Measurements from ENCODE around the gene ARAP1. TPM values are rescaled to one million over a fixed set of nuclear protein-coding genes. Genes with fewer than 3 reads are reported as not detected.

Gene ARAP1
- total and polyA plus RNA-seq, 8 donors, result 32.2 to 201 (median 69.8) TPM

DNA sequence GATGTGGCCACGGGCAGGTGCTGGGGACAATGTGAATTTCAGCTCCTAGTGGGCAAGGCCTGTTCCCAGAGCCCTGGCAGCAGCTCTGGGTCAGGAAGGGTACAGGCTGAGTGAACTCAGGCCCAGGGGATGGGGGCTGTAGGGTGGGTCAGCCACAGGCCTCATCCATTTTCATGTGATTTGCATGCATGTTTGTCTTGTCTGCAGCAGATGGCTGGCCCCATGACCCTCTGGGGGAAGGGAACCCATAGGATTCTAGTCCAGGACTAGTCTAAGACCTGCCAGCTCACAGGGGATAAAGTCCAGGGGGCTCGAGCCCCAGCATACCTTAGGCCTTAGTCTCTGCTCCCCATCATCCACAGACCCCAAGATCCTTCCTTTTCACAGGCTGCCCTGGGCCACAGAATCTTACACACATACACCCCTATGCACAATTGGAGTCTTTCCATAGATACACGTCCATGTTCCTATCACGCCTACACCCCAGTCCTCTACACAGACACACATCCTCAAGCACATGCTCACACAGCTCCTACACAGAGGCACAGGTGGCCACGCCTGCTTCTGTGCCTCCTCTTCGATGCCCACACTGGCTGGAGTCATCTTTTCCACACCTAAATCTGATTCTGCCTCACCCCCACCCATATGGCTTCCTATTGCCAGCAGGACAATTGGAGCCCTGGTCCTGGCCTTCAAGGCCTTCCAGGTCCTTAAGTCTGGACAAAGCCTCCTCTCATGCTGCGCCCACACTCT, 103.6 kb downstream of the ARAP1 start:
- Histone ChIP-seq H3K4me3 (no peak overlapping the region), H3K36me3 (no peaks in the 10 kb centered on the region), H3K27ac (no peak overlapping the region), H3K4me1 (peaks cover 0 to 3% (median 2%) of the 10 kb centered on the region in 4 donors), H3K27me3 (no peaks in the 10 kb centered on the region), H3K9me3 (no peaks in the 10 kb centered on the region)
- no peak for DNase-seq
- WGBS, 5 donors, result 75 to 80% (median 78%) methylated on average over 6 to 7 of the region's 7 CpGs
- intact Hi-C loops (cut with DNase I; ENCODE audit: low total_unique reads), result loop anchor here (10.0 kb wide), 1 partner anchor 174 kb away; no protein-coding TSS in a partner anchor
- TF ChIP-seq POLR2AphosphoS5 (IDR thresholded peaks at IDR 0.05) (no peak), POLR2A (IDR thresholded peaks at IDR 0.05) (no peak), EP300 (IDR thresholded peaks at IDR 0.05) (no peak)
- TF ChIP-seq, protein P1, sequence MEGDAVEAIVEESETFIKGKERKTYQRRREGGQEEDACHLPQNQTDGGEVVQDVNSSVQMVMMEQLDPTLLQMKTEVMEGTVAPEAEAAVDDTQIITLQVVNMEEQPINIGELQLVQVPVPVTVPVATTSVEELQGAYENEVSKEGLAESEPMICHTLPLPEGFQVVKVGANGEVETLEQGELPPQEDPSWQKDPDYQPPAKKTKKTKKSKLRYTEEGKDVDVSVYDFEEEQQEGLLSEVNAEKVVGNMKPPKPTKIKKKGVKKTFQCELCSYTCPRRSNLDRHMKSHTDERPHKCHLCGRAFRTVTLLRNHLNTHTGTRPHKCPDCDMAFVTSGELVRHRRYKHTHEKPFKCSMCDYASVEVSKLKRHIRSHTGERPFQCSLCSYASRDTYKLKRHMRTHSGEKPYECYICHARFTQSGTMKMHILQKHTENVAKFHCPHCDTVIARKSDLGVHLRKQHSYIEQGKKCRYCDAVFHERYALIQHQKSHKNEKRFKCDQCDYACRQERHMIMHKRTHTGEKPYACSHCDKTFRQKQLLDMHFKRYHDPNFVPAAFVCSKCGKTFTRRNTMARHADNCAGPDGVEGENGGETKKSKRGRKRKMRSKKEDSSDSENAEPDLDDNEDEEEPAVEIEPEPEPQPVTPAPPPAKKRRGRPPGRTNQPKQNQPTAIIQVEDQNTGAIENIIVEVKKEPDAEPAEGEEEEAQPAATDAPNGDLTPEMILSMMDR (IDR thresholded peaks at IDR 0.05), result no peak

DNA sequence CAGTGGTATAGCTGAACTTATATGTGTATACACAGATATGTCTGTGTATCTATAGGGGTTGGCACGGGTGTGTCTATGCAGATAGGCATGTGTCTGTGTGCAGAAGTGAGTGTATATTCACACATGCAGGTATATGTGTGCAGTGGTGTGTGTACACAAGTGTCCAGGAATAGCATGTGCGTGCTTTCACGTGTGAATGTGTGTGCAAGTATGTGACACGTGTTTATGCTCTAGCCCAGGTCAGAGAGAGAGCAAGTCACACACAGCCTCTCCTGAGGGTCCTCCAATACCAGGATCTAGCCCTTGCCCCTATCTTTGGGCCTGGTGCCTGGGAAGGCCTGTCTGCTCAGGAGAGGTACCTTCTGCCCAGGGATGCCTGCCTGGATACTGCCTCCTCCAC, 104.3 kb downstream of the ARAP1 start:
- H3K9me3 ChIP-seq, result no peaks in the 10 kb centered on the region
- TF ChIP-seq EP300 (IDR thresholded peaks at IDR 0.05), result no peak
- no peak for TF ChIP-seq POLR2A (IDR thresholded peaks at IDR 0.05)
- TF ChIP-seq, protein P1 (IDR thresholded peaks at IDR 0.05), result no peak
- TF ChIP-seq POLR2AphosphoS5 (IDR thresholded peaks at IDR 0.05), result no peak
- intact Hi-C loops (cut with DNase I; ENCODE audit: low total_unique reads), result loop anchor here (10.0 kb wide), 1 partner anchor 173 kb away; no protein-coding TSS in a partner anchor
- WGBS, 5 donors, result 78 to 92% (median 88%) methylated on average over 4 of the region's 4 CpGs
- H3K27ac ChIP-seq, result no peak overlapping the region
- peaks cover 0 to under 1% (median 0%) of the 10 kb centered on the region in 3 donors for H3K27me3 ChIP-seq
- peaks cover 6 to 10% (median 8%) of the 10 kb centered on the region in 4 donors for H3K4me1 ChIP-seq
- no peaks in the 10 kb centered on the region for H3K36me3 ChIP-seq
- H3K4me3 ChIP-seq, result no peak overlapping the region
- DNase-seq, result no peak

DNA sequence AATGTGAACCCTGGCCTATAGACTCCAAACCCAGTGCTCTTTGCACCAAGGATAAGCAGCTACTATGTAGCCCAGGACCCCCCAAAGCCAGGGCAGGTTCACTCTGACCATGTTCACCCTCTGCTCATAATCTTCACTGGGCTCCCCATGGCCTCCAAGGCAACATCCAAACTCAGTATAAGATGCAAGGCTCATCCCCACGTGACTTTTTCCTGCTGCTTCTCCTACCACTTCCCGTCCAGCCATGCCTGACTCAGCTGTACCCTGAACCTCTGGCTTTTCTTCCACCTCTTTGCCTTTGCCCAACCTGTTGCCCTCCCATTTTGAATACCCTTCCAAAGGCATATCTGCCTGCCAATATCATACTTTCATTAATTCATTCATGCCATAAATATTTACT, 105.7 kb downstream of the ARAP1 start:
- TF ChIP-seq EP300 (IDR thresholded peaks at IDR 0.05) (no peak), POLR2A (IDR thresholded peaks at IDR 0.05) (no peak), POLR2AphosphoS5 (IDR thresholded peaks at IDR 0.05) (no peak)
- TF ChIP-seq, protein P1 (IDR thresholded peaks at IDR 0.05), result no peak

DNA sequence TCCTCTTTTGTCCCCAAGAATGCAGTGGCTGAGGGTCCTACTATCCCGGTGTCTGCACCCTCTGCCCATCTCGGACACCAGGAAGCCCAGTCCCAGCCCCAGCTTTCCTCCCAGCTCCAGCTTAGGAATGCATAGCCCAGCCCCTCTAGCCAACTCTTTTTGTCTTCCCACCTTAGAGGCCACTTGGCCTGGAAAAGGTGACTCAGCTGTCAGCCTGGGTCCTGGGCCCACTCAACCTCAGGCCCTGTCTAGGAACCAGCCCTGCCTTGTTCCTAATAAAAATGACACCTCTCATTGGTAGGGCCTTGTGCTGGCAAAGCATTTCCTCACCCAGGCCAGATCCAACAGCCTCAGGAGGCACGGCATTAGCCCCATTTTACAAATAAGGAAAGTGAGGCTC, 106.2 kb downstream of the ARAP1 start:
- WGBS, 5 donors, result 88 to 97% (median 93%) methylated on average over 3 of the region's 3 CpGs

More for the DNA sequence above, 105.7 kb downstream of the ARAP1 start:
- Histone ChIP-seq H3K36me3 (no peaks in the 10 kb centered on the region), H3K27ac (no peak overlapping the region), H3K9me3 (no peaks in the 10 kb centered on the region), H3K4me1 (peaks cover 17 to 21% (median 21%) of the 10 kb centered on the region in 4 donors), H3K27me3 (peaks cover 0 to 14% (median 7%) of the 10 kb centered on the region in 3 donors), H3K4me3 (no peak overlapping the region)
- 67 to 78% (median 69%) methylated on average over 2 of the region's 2 CpGs for WGBS, 5 donors
- DNase-seq, result no peak
- intact Hi-C loops (cut with DNase I; ENCODE audit: low total_unique reads), result loop anchor here (10.0 kb wide), 1 partner anchor 172 kb away; no protein-coding TSS in a partner anchor

More for the DNA sequence above, 106.2 kb downstream of the ARAP1 start:
- H3K4me3 ChIP-seq, result no peak overlapping the region
- DNase-seq, result no peak
- no peak overlapping the region for H3K27ac ChIP-seq
- H3K36me3 ChIP-seq, result no peaks in the 10 kb centered on the region
- intact Hi-C loops (cut with DNase I; ENCODE audit: low total_unique reads), result loop anchor here (10.0 kb wide), 1 partner anchor 171 kb away; no protein-coding TSS in a partner anchor
- H3K9me3 ChIP-seq, result no peaks in the 10 kb centered on the region
- peaks cover 0 to 18% (median 11%) of the 10 kb centered on the region in 3 donors for H3K27me3 ChIP-seq
- TF ChIP-seq EP300 (IDR thresholded peaks at IDR 0.05) (no peak), POLR2A (IDR thresholded peaks at IDR 0.05) (no peak), POLR2AphosphoS5 (IDR thresholded peaks at IDR 0.05) (no peak)
- TF ChIP-seq, protein P1 (IDR thresholded peaks at IDR 0.05), result no peak
- peaks cover 17 to 26% (median 24%) of the 10 kb centered on the region in 4 donors for H3K4me1 ChIP-seq
